HEK293T (cell line): Measurements from ENCODE around the gene FAM83B.

ENCODE experiments used
- CTCF ChIA-PET: fragments of 350-600 bp; formaldehyde crosslinking; extraction: SDS; loops from one replicate; lab custom pipeline; 2021; ENCODE audit warnings: antibody characterized with exemption, inconsistent platforms; lab: Yijun Ruan, JAX
- POLR2A ChIA-PET: fragments of 350-600 bp; formaldehyde crosslinking; extraction: SDS; loops from one replicate; lab custom pipeline; 2020; ENCODE audit warnings: antibody characterized with exemption, inconsistent platforms; lab: Yijun Ruan, JAX
- DNase-seq: peaks from one replicate; pipeline ENCODE4 v3.0.0; 2012; ENCODE audit warnings: mixed read lengths; ENCODE audit errors: extremely low spot score
- ARNT ChIP-seq: fragments of 450-650 bp; IDR thresholded peaks from 2 replicates; pipeline ENCODE4 v1.6.1; 2017; ENCODE audit warnings: mild to moderate bottlenecking
- BHLHE40 ChIP-seq: fragments of 450-650 bp; IDR thresholded peaks from 2 replicates; pipeline ENCODE4 v1.6.1; 2016; ENCODE audit warnings: mild to moderate bottlenecking, moderate library complexity, borderline replicate concordance
- CTBP1 ChIP-seq: fragments of 450-650 bp; IDR thresholded peaks from 2 replicates; pipeline ENCODE4 v1.6.1; 2016; ENCODE audit warnings: borderline replicate concordance
- ELF4 ChIP-seq: fragments of 450-650 bp; IDR thresholded peaks from 2 replicates; pipeline ENCODE4 v1.6.1; 2017; ENCODE audit warnings: antibody characterized with exemption
- FOXA1 ChIP-seq: fragments of 450-650 bp; IDR thresholded peaks from 2 replicates; pipeline ENCODE4 v1.6.1; 2016; ENCODE audit warnings: mild to moderate bottlenecking
- FOXK2 ChIP-seq: fragments of 450-650 bp; IDR thresholded peaks from 2 replicates; pipeline ENCODE4 v1.6.1; 2016; ENCODE audit warnings: mild to moderate bottlenecking
- FOXM1 ChIP-seq: fragments of 450-650 bp; IDR thresholded peaks from 2 replicates; pipeline ENCODE4 v1.6.1; 2017; ENCODE audit warnings: mild to moderate bottlenecking, borderline replicate concordance
- HDGF ChIP-seq: fragments of 450-650 bp; IDR thresholded peaks from 2 replicates; pipeline ENCODE4 v1.6.1; 2017; ENCODE audit warnings: antibody characterized with exemption, borderline replicate concordance
- L3MBTL2 ChIP-seq: fragments of 450-650 bp; conservative IDR thresholded peaks from 2 replicates; pipeline ENCODE4 v1.6.1; 2016; ENCODE audit warnings: mild to moderate bottlenecking
- LEF1 ChIP-seq: fragments of 450-650 bp; IDR thresholded peaks from 2 replicates; pipeline ENCODE4 v1.6.1; 2017; ENCODE audit warnings: mild to moderate bottlenecking, borderline replicate concordance
- NFRKB ChIP-seq: fragments of 450-650 bp; IDR thresholded peaks from 2 replicates; pipeline ENCODE4 v1.6.1; 2016; ENCODE audit warnings: mild to moderate bottlenecking, moderate library complexity
- PKNOX1 ChIP-seq: fragments of 450-650 bp; IDR thresholded peaks from 2 replicates; pipeline ENCODE4 v1.6.1; 2016
- SP1 ChIP-seq: fragments of 450-650 bp; IDR thresholded peaks from 2 replicates; pipeline ENCODE4 v1.6.1; 2017
- SUZ12 ChIP-seq: fragments of 450-650 bp; IDR thresholded peaks from 2 replicates; pipeline ENCODE4 v1.6.1; 2016; ENCODE audit warnings: mild to moderate bottlenecking
- TARDBP ChIP-seq: fragments of 450-650 bp; IDR thresholded peaks from 2 replicates; pipeline ENCODE4 v1.6.1; 2016
- ZNF384 ChIP-seq: fragments of 450-650 bp; IDR thresholded peaks from 2 replicates; pipeline ENCODE4 v1.6.1; 2016

FAM83B gene

GRCh38 chr6:54892831-54893230, 46.3 kb downstream of the FAM83B start:
- no peak for DNase-seq
- TF ChIP-seq PKNOX1: no peak
- no peak for TF ChIP-seq FOXA1
- no peak for TF ChIP-seq FOXK2
- no peak for TF ChIP-seq LEF1
- TF ChIP-seq NFRKB: no peak
- TF ChIP-seq FOXM1: no peak
- TF ChIP-seq L3MBTL2: no peak
- no peak for TF ChIP-seq CTBP1
- TF ChIP-seq ZNF384: no peak
- no peak for TF ChIP-seq HDGF
- no peak for TF ChIP-seq SUZ12
- no peak for TF ChIP-seq TARDBP
- no peak for TF ChIP-seq ARNT
- ChIA-PET CTCF (no interaction called here), POLR2A (no interaction called here)

GRCh38 chr6:54893818-54894217, 47.2 kb downstream of the FAM83B start:
- TF ChIP-seq FOXM1 (no peak), LEF1 (no peak), SUZ12 (no peak), TARDBP (no peak), ZNF384 (no peak), FOXK2 (no peak), FOXA1 (no peak), HDGF (no peak), L3MBTL2 (no peak), SP1 (no peak), PKNOX1 (no peak), BHLHE40 (no peak), NFRKB (no peak)
- CTCF ChIA-PET: no interaction called here
- POLR2A ChIA-PET: no interaction called here
- no peak for DNase-seq

- DNase-seq: no peak
- no peak for TF ChIP-seq L3MBTL2
- TF ChIP-seq NFRKB: no peak
- TF ChIP-seq PKNOX1: no peak
- no peak for TF ChIP-seq ARNT
- TF ChIP-seq ELF4: no peak
- TF ChIP-seq SP1: no peak
- TF ChIP-seq ZNF384: no peak
- no peak for TF ChIP-seq BHLHE40
- no peak for TF ChIP-seq FOXM1
- no peak for TF ChIP-seq LEF1
- no peak for TF ChIP-seq SUZ12
- no peak for TF ChIP-seq FOXK2
- TF ChIP-seq CTBP1: no peak
- TF ChIP-seq FOXA1: no peak
- TF ChIP-seq TARDBP: no peak
- TF ChIP-seq HDGF: no peak
- ChIA-PET POLR2A (no interaction called here), CTCF (interaction anchor here (0.6 kb wide), 1 partner anchor 21 kb away, joined by 4 read pairs; no protein-coding TSS in a partner anchor)
These were observed 49.7 kb downstream of the FAM83B start for GRCh38 chr6:54896302-54896701.

- TF ChIP-seq FOXK2: no peak
- no peak for TF ChIP-seq FOXA1
- no peak for TF ChIP-seq L3MBTL2
- TF ChIP-seq SP1: no peak
- TF ChIP-seq BHLHE40: no peak
- CTCF ChIA-PET: interaction anchor here (0.5 to 1.1 kb wide), 2 partner anchors 13 to 180 kb away, joined by 3 read pairs; no protein-coding TSS in a partner anchor
- no peak for DNase-seq
- POLR2A ChIA-PET: no interaction called here
These were observed 51.1 kb downstream of the FAM83B start for GRCh38 chr6:54897462-54898189.

- ChIA-PET CTCF (no interaction called here), POLR2A (no interaction called here)
- TF ChIP-seq SP1: no peak
- no peak for TF ChIP-seq ELF4
- TF ChIP-seq CTBP1: no peak
- no peak for TF ChIP-seq ARNT
- TF ChIP-seq L3MBTL2: no peak
- DNase-seq: no peak
These were observed 52.2 kb downstream of the FAM83B start for GRCh38 chr6:54898767-54899166.

- POLR2A ChIA-PET: no interaction called here
- TF ChIP-seq FOXK2: no peak
- no peak for TF ChIP-seq LEF1
- TF ChIP-seq HDGF: no peak
- no peak for TF ChIP-seq NFRKB
- no peak for TF ChIP-seq ELF4
- TF ChIP-seq ARNT: no peak
- TF ChIP-seq SUZ12: no peak
- TF ChIP-seq FOXA1: no peak
- DNase-seq: no peak
- CTCF ChIA-PET: no interaction called here
These were observed 52.9 kb downstream of the FAM83B start for GRCh38 chr6:54899442-54899841.
